Fibroblast of the conjunctiva (primary cell): ENCODE data around the gene ANKRD18A.
A peak's percentile ranks its signal among the peaks of the same experiment; 100 is the strongest.

Source experiments
- DNase-seq: peaks from one replicate; pipeline ENCODE4 v3.0.0-alpha.2; 2010; ENCODE audit warnings: low read depth

ANKRD18A gene

DNA sequence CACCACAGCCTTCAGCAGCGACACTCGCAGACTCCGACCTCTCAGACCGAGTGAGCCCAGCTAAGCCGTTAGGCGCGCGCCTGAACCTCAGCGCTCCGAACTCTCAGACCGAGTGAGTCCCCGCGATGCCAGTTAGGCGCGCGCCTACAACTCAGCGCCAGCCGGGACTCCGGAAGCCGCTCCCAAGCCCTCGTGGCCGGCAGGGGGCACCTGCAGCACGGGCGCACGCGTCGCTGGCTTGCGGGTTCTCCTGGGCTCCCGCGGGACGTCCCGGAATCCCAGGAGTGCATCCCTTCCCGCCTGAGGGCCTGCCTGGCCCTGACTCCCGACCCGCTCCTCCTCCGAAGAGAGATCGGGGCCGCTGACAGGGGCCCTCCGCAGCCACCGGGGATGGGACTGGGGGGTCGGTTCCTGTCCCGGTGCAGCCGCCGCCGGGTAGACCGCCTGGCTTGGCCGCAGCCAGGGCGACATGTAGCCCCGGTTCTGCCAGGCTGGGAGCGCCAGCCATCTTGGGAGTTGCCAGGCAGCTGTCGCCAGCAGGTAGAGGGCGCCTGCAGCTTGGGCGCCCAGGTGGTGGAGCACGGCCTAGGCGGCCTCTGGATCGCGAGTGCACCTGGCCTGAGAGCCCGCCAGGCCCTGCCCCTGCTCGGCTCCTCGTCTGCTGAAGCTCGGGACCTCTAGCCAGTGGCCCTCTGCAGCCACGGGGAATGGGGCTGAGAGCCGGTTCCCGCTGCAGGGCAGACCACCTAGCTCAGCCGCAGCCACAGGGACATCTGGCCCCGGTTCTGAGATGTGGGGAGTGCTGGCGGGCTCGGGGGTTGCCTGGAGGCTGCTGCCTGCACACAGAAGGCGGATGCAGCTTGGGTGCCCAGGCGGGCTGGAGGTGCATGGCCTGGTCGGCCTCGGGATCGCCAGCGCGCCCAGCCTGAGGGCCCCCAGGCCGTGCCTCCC, at the start of gene ANKRD18A:
Gene ANKRD18A, minus strand, starts transcription at position 114 of the 951 bp plus-strand sequence. CDS start 311 bp downstream, outside the sequence.
- DNase-seq, result peak; percentile 22

DNA sequence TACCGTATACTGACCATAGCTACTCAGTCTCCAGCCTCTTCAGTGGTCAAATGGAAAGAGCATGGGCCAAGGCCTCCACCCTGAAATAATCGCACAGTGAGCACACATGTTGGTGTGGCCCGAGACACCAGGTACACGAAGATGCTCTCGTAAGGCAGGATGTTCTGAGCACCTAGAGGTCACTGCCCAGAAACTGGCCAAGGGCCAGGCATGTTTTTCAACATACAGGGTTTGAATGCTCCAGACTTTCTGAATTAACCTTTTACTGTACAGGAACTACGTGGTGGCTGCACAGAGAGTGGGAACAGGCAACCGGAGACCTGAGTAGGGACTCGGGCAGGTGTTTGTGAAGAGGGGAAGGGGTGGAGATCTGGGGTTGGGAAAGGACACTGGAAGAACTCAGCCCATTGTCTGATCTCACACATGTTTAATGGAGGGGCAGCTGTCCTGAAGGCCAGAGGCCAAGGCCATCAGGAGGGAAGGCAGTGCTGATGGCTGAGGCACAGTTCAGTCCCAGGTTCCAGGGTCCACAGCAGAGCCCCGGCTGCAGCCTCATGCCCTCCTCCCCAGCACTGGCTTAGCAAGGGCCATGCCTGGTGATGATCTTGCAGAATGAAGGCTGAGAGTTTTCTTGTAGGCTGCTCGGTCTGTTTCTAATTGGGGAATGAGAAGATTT, 48.5 kb upstream of the ANKRD18A start:
- DNase-seq, result no peak

DNA sequence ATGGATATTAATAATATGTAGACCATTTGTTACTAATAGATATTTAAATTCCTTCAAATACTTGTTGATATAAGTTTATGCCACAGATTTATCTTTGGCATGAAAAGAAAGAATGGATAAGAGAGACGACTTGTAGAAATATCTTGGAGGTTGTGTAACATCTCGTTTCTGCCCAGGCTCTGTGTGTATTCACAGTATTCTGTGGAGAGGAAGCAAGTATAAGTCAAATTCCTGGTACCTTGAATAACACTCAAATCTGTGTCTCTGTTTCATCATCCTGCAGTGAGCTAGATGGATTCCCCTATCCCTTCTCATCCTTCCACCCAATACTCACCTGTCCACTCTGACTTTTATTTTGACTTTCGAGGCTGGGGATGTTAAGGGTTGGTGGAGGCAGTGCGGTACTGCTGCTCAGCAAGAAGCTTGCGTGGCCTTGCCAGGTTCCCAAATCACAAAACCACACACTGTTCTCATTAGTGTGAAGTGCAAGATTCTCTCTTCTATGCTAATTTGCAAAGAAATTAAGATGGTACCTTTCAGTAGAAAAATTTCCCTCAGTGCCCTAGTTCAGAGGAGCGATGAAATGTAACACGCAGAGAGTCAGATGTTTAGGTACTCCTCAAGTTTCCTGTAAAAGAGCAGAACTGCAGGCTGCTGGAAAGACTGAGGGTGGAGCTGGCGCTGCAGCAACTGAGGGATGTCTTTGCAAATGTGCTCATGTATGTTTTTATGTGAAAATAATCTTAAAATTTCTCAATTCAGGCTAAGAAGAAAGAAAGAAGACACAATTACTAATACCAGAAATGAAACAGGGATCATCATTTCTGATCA, 42.6 kb upstream of the ANKRD18A start:
- no peak for DNase-seq

DNA sequence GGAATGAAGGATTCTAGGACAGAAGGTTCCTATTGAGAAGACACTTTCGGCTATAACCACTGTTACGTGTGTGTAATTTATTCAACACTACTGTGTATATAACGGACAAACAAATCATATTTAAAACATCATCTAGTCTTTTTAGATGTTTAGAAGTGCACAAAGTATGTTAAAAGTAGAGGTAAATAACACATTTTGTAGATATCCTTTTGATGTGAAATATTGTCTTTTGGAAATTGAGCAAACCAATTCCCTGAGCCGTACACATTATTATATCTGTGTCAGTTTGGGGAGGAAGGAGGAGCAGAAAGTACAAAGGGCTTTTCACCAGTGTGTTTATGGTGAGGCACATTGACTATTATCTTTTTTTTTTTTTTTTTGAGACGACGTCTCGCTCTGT, 39.1 kb upstream of the ANKRD18A start:
- no peak for DNase-seq

DNA sequence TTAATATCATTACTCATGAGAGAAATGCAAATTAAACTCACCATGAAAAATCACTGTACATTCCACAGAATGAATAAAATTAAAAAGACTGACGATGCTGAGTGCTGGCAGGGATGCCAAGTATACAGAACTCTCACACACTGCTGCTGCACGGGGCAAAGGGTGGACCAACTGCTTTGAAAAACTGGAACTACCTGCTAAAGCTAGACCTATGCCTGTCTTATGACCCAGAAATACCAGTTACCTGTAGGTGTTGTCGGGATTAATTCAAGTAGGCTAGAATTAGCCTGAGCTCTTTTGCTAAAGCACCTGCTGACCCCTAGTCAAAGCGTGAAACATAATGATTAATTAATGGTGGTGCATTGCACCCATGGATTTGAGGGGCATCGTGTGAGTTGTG, 36.5 kb upstream of the ANKRD18A start:
- no peak for DNase-seq

DNA sequence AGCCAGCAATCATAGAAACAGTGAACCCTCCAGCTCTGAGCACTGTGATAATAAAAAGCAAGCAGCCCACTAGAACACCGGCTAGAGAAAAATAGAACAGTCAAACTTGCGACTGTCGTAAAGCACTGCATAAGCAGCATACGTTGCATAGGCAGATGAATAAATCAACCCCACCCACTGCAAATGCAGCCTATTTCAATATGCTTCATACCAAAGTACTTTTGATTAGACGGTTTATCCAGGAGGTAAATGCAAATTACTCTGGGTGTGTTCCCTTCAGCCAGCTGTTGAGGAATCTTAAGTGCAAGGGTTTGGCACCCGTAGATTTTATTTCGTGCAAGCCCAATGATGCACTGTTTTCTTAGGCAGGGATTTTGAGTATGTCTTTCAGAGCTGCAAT, 32.1 kb upstream of the ANKRD18A start:
- no peak for DNase-seq

DNA sequence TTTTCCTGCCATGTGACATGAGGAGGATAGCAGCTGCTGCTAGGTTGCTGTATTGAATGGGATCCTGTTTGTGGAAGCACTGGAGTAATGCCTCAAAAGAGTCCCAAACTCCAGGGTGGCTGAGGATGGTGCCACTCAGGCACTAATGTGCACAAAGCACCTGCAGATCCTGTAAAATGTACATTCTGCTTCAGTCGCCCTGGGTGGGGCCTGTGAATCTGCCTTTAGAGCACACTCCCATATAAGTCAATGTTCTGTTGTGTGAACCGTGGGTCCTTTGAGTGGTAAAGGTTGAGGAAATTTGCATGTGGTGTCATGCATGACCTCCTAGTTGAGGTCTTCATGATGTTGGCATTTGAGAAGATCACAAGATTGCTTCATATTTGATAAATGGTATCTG, 31.6 kb upstream of the ANKRD18A start:
- DNase-seq, result no peak

DNA sequence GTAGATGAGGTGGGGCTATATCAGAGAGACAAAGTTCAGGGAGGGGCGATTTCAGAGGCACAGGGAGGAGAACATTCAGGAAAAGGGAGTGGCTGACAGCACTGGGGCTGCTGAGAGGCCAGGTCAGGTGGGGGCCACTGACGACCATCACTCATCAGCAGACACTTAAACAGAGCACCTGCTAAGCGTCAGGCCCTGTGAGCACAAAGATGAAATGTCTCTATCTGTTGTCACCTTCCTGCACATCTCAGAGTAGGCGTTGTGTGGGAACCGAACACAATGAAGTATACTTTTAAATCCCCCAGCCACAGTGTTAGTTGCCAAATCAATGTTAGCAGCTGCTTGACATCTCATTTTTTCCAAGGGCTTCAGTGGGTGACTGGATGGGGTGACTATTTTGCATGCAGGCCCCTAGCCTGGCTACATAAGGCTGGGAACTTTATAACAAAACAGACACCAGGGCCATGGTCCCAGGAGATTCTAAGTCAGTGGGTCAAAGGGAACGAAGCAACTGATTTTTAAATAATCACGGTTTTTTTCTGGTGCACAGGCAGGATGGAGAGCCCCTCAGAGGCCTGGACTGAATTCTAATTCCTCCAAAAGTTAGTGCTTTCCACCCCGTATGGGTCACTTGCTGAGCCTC, 31.1 kb upstream of the ANKRD18A start:
- DNase-seq, result no peak

DNA sequence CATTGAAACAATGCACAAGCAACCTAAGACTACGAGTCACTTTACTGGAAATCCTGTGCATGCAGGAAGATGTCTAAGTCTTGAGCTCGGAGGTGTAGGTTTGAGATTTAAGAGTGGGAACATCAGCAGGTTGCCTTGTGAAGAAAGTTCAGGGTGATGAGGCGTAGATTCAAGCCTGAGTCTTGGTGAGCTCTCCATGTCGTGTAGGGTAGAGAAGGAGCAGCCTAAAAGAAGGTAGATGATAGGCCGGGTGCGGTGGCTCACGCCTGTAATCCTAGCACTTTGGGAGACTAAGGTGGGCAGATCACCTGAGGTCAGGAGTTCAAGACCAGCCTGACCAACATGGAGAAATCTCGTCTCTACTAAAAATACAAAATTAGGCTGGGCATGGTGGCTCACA, 30.2 kb upstream of the ANKRD18A start:
- DNase-seq, result no peak

DNA sequence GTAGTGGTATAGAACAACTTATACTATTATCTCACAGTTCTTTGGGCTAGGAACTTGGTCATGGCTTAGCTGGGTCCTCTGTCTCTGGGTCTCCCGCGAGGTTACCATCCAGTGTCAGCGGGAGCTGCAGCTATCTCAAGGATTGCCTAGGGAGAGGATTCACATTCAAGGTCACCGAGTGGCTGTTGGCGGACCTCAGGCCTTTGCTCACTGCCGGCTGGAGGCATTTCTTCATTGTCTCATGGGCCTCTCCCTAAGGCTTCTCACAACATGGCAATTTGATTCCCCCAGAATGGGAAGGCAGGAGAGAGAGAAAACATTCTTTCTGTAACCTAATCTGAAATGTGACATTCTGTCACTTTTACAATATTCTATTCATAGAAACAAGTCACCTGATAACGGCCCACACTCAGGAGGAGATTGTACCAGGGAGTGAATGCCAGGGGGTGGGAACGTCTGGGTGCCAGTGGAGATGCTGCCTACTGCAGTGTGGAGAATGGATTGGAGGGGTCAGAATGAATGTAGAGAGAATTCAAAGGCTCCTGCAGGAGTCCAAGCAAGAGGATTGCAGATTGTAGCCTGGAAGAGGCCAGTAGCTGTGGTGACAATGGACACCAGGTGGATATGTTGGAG, 29.5 kb upstream of the ANKRD18A start:
- no peak for DNase-seq

DNA sequence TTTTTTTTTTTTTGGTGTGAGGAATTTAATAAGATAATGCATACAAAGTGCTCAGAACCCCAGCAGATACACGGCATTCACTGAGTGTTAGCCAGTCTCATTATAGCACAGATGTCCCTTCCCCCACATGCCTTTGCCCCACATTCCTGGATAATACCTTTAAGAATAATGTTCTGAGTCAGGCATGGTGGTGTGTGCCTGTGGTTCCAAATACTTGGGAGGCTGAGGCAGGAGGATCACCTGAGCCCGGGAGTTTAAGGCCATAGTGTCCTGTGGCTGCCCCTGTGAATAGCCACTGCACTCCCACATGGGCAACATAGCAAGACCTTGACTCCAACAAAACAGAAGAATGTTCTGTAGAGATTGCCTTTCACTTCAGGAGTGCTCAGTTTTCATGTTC, 24.2 kb upstream of the ANKRD18A start:
- DNase-seq, result no peak

DNA sequence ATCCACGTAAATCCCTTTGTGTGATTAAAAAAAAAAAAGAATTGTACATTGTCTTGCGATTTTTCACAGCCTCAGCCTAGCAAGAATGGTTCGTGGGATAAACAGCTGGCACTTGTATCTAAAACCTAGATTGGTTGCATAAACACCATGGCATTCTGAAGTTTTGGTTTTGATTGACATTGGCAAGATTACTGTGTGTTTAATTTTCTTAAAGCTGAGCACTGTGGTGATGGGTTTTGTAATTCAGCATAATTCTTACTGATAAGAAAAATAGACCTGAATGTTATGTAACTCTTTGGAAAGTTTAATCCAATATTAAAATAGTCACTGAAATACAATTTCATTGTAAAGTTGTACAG, 23.4 kb upstream of the ANKRD18A start:
- no peak for DNase-seq

DNA sequence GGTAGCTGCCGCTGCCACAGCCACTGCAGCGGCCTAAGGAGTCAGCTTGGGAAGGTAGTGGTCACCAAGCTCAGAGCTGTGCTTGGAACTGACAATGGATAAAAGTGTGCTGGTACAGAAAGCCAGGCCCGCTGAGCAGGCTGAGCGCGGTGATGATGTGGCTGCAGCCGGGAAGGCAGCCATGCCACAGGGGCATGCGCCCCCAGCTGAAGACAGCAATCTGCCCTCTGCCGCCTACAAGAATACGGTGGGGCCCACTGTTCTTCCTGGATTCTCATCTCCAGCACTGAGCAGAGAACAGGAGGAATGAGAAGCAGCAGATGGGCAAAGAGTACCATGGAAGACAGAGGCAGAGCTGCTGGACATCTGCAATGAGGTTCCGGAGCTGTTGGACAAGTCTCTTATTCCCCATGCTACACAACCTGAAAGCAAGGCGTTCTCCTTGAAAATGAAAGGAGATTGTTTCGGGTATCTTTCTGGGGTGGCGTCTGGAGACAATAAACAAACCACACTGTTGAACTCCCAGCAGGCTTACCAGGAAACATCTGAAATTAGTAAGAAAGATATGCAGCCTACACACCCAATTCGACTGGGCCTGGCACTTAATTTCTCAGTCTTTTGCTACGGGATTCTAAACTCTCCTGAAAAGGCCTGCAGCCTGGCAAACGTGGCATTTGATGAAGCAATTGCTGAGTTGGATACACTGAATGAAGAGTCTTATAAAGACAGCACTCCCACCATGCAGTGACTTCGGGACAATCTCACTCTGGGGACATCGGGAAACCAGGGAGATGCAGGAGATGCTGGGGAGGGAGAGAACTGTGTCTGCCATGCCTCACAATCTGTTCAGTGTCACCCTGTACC, 22.8 kb upstream of the ANKRD18A start:
- DNase-seq, result no peak

DNA sequence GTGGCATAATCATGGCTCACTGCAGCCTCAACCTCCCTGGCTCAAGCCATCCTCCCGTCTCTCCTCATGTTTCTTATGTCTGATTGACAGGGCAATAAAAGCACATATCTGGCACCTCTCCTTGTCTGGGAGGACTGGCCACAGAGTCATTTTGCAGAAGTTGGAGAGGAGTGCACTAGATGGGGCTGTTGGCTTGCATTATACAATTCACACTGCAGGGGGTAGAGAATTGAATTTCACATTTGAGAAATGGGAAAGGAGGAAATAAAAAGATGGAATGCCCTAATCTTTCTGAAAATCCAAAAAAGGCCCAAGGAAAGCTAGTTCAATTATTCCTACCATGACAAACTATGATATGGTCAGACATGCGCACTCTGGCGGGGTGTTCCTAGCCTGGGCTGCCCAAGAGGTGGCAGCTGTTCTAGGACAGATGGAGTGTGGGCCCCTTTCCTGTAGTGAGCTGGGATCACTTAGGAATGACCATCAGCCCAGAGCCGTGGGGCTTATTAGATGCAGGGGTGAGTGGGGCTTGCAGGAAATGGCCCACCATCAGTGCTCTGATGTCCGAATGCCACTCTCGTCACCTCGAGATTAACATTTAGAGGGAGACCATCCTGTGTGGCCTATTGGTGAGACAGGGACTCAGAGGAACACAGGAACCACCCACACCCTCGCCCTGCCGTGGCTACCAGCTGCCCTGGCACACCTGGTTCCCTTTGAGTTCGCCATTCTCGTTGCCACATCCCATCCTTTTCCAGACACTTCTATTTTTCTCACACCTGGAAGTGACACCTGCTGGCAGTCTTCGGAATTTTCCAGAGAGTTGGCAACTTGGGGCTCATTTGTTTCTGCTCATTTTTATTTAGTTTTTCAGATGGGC, 21.8 kb upstream of the ANKRD18A start:
- peak; percentile 16 for DNase-seq

DNA sequence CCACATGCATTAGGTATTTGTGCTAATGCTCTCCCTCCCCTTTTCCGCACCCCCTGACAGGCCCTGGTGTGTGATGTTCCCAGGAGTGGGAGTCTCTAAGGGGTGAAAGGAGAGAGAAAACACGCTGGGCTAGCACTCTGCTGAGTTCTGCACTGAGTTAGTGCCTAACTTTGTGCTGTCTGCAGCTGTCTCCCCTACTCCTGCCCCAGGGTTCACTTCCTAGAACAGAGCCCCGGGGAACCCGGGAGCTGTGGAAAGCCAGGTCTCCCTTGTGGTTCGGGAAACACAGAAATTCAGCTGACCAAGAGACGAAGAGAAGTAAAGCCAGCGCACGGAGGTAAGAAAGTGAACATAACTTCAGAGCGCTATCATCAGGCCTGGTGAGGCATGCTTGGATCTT, 20.7 kb upstream of the ANKRD18A start:
- no peak for DNase-seq

DNA sequence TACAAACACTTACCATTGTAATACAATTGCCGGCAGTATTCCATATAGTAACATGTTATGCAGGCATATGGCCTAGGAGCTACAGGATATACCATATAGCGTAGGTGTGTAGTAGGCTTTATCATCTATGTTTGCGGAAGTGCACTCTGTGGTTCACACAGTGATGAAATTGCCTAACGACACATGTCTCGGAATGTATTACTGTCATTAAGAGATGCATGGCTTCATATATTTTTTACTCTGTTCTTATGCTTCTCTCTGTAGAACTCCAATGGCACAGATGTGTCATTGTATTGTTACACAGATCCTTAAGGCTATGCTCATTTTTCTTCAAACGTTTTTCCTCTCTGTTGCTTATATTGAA, 19.2 kb upstream of the ANKRD18A start:
- no peak for DNase-seq

DNA sequence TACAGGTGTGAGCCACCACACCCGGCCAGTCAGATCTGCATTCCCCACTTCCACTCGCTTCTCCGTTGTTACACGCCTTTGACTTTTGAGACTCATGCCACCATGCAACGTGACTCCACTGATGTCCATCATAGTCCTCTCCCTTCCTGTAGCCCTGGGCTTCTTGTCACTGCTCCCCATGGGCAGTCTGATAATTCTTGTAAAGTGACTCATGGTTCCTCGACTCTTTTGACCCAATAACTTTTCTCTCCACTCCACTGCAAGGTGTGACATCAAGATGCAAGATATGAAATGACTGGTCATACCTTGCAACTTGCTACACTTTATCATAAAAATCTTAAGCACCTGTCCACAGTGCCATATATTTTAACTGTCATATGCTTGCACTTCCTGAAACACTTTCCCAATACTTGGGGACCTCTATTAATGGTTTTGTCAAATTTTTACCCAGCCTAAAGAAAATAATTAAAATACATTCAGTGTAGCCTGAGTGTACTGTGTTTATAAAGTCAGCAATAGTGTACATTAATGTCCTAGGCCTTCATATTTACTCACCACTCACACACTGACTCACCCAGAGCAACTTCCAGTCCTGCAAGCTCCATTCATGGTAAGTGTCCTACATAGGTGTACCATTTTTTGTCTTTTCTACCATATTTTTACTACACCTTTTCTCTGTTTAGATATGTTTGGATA, 18.6 kb upstream of the ANKRD18A start:
- no peak for DNase-seq

DNA sequence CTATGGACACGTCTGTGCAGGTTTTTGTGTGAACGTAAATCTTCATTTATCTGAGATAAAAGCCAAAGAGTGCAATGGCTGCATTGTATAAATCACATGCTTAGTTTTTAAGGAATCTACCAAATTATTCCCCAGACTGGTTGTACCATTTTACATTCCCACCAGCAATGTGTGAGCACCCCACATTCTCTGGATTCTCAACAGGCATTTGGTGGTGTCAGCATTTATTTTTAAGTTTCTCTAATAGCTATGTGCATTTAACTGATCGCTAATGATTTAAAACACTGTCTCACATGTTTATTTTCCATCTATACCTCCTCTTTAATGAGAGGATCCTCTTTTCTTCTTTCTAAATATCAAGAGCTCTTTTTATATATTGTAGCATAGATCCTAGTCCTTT, 13.9 kb upstream of the ANKRD18A start:
- DNase-seq, result no peak

DNA sequence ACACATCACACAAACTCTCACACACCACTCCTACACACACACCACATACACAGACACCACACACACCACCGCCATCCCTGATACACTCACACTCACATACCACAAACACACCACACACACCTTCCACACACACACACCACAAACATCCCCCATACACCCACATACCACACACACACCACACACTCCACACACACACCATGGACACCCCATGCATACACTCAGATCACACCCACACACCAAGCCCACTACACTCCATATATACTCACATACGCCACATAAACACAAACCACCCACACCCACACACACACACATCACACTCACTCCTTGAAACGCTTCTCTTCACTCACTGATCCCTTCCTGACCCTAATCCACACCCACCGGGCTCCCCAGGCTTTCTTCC, 9.1 kb upstream of the ANKRD18A start:
- DNase-seq, result no peak
